K562 (cell line): ENCODE measurements around the gene HERC3. TPM values are rescaled to one million over a fixed set of nuclear protein-coding genes. Genes with fewer than 3 reads are reported as not detected.
A peak's percentile ranks its signal among the peaks of the same experiment; 100 is the strongest.

ENCODE experiments used
- CXXC5 ChIP-seq: fragments of 250-450 bp; sonication (Bioruptor Pico); IDR thresholded peaks from 2 replicates; pipeline ENCODE4 v1.8.0; 2022; ENCODE audit warnings: inconsistent platforms, mild to moderate bottlenecking, moderate library complexity
- ETV5 ChIP-seq: sonication (generic); formaldehyde crosslinking; IDR thresholded peaks from 2 replicates; pipeline ENCODE4 v1.4.0; 2020; ENCODE audit warnings: low read depth, mild to moderate bottlenecking, missing genetic modification reagents
- MED1 ChIP-seq: sonication (generic); formaldehyde crosslinking; IDR thresholded peaks from 2 replicates; pipeline ENCODE4 v1.8.1; 2023; ENCODE audit warnings: missing genetic modification reagents, borderline replicate concordance
- SAP30 ChIP-seq: fragments of 200-600 bp; sonication (generic); IDR thresholded peaks from 2 replicates; pipeline ENCODE4 v1.6.1; 2012; ENCODE audit warnings: borderline replicate concordance, low read depth, mild to moderate bottlenecking, moderate library complexity, low read length, control low read depth, inconsistent platforms; ENCODE audit not compliant: insufficient read depth, poor library complexity, severe bottlenecking
- SIX5 ChIP-seq, 2 experiments: IDR thresholded peaks; 2 replicates each; pipeline ENCODE4 v1.6.1; 2011; ENCODE audit warnings: low read length in 2 of 2, borderline replicate concordance in 1 of 2, low read depth in 1 of 2, mild to moderate bottlenecking in 1 of 2, moderate library complexity in 1 of 2; ENCODE audit not compliant: insufficient read depth in 1 of 2
- SP1 ChIP-seq: sonication (generic); formaldehyde crosslinking; IDR thresholded peaks from 2 replicates; pipeline ENCODE4 v1.8.1; 2022; ENCODE audit warnings: mild to moderate bottlenecking, missing genetic modification reagents
- SRSF1 ChIP-seq: fragments of 200-400 bp; formaldehyde crosslinking; IDR thresholded peaks from 2 replicates; pipeline ENCODE4 v1.6.1; 2017; ENCODE audit warnings: mild to moderate bottlenecking, low read depth, low read length, moderate library complexity
- TAF7 ChIP-seq: fragments of 450-650 bp; IDR thresholded peaks from 2 replicates; pipeline ENCODE4 v1.6.1; 2016; ENCODE audit warnings: missing genetic modification characterization, missing compliant biosample characterization
- ZNF316 ChIP-seq: fragments of 450-650 bp; IDR thresholded peaks from 2 replicates; pipeline ENCODE4 v1.6.1; 2016
- ZNF347 ChIP-seq: fragments of 450-650 bp; formaldehyde crosslinking; IDR thresholded peaks from 2 replicates; pipeline ENCODE4 v1.4.0; 2020; ENCODE audit warnings: low read depth, mild to moderate bottlenecking, moderate library complexity
- ZNF444 ChIP-seq: fragments of 250-450 bp; sonication (Bioruptor Pico); IDR thresholded peaks from 2 replicates; pipeline ENCODE4 v1.4.0; 2020; ENCODE audit warnings: mild to moderate bottlenecking, moderate library complexity
- polyA plus RNA-seq, 8 experiments: library from polyadenylated mRNA; depleted of rRNA in 4 of 8; stranded (reverse) in 5 of 8; unstranded in 3 of 8; fragments of >200 nt; fragmentation: Nextera tagmentation in 2 of 8; fragmentation: Illumina TruSeq in 1 of 8; extraction: Ambion mirVana in 2 of 8; extraction: Trizol in 1 of 8; gene quantifications; 2 replicates each; pipeline versions ENCODE4 v1.2.1 to v1.2.3, GENCODE V29; 2011 to 2014; ENCODE audit warnings: inconsistent platforms in 1 of 8, missing spikeins in 1 of 8
- total RNA-seq, 7 experiments: library from RNA; depleted of rRNA in 6 of 7; stranded (reverse); fragments of >200 nt in 6 of 7; fragmentation: Illumina TruSeq in 2 of 7; extraction: Trizol in 2 of 7; gene quantifications; 2 replicates each; pipeline versions ENCODE4 v1.2.1 to v1.2.3, GENCODE V29; 2011 to 2021; ENCODE audit warnings: low replicate concordance in 1 of 7
- TF ChIP-seq, protein P1 (sequence below): sonication (generic); formaldehyde crosslinking; IDR thresholded peaks from 2 replicates; pipeline ENCODE4 v1.5.0; 2020; ENCODE audit warnings: missing genetic modification reagents
- TF ChIP-seq, protein P2 (sequence below), 3 experiments: IDR thresholded peaks in 2 of 3; conservative IDR thresholded peaks in 1 of 3; 2 replicates each; pipeline ENCODE4 v1.5.1; 2011 to 2012; ENCODE audit warnings: low read length in 3 of 3, mild to moderate bottlenecking in 3 of 3, control low read depth in 2 of 3, improper control_type of control experiment in 1 of 3, inconsistent platforms in 1 of 3, low read depth in 1 of 3, mixed read lengths in 1 of 3, moderate library complexity in 1 of 3; ENCODE audit not compliant: insufficient read depth in 2 of 3
- TF ChIP-seq, protein P3 (sequence below): conservative IDR thresholded peaks from 2 replicates; pipeline ENCODE4 v1.6.1; 2011; ENCODE audit warnings: low read depth, mild to moderate bottlenecking, low read length; ENCODE audit not compliant: control insufficient read depth

Gene HERC3
- total and polyA plus RNA-seq, 9 of the 15 experiments (the other 6 are each of a cell fraction or from before 2014, with no cell fraction given) = 1.8 to 13.1 (median 7.6) TPM

DNA sequence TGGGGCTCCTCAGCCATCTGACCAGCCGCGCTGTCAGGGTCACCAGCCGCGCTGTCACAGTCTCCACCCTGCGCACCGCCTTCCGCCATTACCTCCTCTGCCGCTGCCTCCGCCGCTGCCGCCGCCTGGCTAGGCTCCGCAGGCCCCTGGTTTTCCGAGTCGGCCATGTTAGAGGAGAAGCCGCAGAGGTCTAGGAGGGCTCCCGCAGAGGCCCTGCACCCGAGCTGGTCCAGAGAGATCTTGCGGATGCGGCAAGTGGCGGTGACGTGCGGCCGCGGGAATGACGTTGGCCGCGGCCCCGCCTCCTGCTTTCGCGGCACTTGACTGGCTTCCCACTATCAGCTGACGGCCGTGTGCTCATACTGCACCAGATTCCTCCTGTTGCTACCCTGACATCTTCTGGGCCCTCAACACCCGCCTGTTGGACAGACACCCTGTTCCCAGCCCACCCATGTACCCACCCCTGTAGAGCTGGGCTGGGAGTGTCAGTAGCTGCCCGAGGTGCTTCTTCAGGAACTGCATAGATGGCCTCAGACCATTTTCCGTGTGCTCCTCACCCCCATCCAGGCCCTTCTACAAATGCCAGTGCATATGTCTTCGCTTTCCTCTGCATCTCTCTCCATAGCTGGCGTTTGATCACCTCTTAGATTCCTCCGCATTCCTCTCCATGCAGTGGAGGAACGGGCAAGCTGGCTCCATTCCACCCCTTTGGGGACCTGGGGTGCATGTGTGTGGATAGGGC, 105.5 kb downstream of the HERC3 start, which contains the start of gene NAP1L5 (continued):
- TF ChIP-seq, protein P1, sequence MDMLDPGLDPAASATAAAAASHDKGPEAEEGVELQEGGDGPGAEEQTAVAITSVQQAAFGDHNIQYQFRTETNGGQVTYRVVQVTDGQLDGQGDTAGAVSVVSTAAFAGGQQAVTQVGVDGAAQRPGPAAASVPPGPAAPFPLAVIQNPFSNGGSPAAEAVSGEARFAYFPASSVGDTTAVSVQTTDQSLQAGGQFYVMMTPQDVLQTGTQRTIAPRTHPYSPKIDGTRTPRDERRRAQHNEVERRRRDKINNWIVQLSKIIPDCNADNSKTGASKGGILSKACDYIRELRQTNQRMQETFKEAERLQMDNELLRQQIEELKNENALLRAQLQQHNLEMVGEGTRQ (CRISPR knock-in tag) = peak; percentile 71
- TF ChIP-seq ZNF347 = no peak
- no peak for TF ChIP-seq TAF7 (tag)
- no peak for TF ChIP-seq ZNF316
- TF ChIP-seq, protein P2, sequence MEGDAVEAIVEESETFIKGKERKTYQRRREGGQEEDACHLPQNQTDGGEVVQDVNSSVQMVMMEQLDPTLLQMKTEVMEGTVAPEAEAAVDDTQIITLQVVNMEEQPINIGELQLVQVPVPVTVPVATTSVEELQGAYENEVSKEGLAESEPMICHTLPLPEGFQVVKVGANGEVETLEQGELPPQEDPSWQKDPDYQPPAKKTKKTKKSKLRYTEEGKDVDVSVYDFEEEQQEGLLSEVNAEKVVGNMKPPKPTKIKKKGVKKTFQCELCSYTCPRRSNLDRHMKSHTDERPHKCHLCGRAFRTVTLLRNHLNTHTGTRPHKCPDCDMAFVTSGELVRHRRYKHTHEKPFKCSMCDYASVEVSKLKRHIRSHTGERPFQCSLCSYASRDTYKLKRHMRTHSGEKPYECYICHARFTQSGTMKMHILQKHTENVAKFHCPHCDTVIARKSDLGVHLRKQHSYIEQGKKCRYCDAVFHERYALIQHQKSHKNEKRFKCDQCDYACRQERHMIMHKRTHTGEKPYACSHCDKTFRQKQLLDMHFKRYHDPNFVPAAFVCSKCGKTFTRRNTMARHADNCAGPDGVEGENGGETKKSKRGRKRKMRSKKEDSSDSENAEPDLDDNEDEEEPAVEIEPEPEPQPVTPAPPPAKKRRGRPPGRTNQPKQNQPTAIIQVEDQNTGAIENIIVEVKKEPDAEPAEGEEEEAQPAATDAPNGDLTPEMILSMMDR (IDR thresholded peaks at IDR 0.05 in 2 of 3, conservative IDR thresholded peaks at IDR 0.05 in 1 of 3; ENCODE audit: insufficient read depth in 2 of 3, low read depth in 1 of 3, low read length in 3 of 3) = no peak
- no peak for TF ChIP-seq ZNF444 (CRISPR knock-in tag)
- TF ChIP-seq SP1 (CRISPR knock-in tag) = no peak
- TF ChIP-seq ETV5 (CRISPR knock-in tag) = no peak
- no peak for TF ChIP-seq SAP30
- TF ChIP-seq, protein P3, sequence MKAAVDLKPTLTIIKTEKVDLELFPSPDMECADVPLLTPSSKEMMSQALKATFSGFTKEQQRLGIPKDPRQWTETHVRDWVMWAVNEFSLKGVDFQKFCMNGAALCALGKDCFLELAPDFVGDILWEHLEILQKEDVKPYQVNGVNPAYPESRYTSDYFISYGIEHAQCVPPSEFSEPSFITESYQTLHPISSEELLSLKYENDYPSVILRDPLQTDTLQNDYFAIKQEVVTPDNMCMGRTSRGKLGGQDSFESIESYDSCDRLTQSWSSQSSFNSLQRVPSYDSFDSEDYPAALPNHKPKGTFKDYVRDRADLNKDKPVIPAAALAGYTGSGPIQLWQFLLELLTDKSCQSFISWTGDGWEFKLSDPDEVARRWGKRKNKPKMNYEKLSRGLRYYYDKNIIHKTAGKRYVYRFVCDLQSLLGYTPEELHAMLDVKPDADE = no peak
- no peak for TF ChIP-seq SIX5 (IDR thresholded peaks at IDR 0.05; ENCODE audit: borderline replicate concordance in 1 of 2, insufficient read depth in 1 of 2, low read depth in 1 of 2, low read length in 2 of 2)
- TF ChIP-seq SRSF1 = no peak
- TF ChIP-seq CXXC5 = no peak
- TF ChIP-seq MED1 (CRISPR knock-in tag) = no peak
